Neural cell (in vitro differentiated cells): ENCODE data around the gene CABCOCO1. TPM values are rescaled to one million over a fixed set of nuclear protein-coding genes. Genes with fewer than 3 reads are reported as not detected.

ENCODE experiments used
- H2AFZ ChIP-seq: fragments of 200-600, 300-800 bp; sonication (generic), shearing (Covaris generic); 2 replicates; pipeline ENCODE4 v1.6.0; 2014; ENCODE audit warnings: low read depth, mild to moderate bottlenecking, antibody characterized with exemption, low read length, moderate library complexity
- H3F3A ChIP-seq: fragments of 200-600 bp; shearing (Covaris generic); 2 replicates; pipeline ENCODE4 v1.6.1; 2016; ENCODE audit warnings: mild to moderate bottlenecking, moderate library complexity, mixed read lengths, antibody characterized with exemption, low read length; ENCODE audit not compliant: insufficient read depth, poor library complexity, severe bottlenecking
- H3K27ac ChIP-seq: fragments of 200-600, 300-800 bp; sonication (generic), shearing (Covaris generic); 2 replicates; pipeline ENCODE4 v1.5.1; 2014; ENCODE audit warnings: mild to moderate bottlenecking, low read length, moderate library complexity
- H3K27me3 ChIP-seq: fragments of 300-800, 200-600 bp; sonication (generic), shearing (Covaris generic); 2 replicates; pipeline ENCODE4 v1.6.0; 2014; ENCODE audit warnings: mild to moderate bottlenecking, low read depth, low read length, moderate library complexity; ENCODE audit not compliant: insufficient read depth
- H3K36me3 ChIP-seq: fragments of 300-800, 200-600 bp; sonication (generic), shearing (Covaris generic); 2 replicates; pipeline ENCODE4 v1.5.1; 2014; ENCODE audit warnings: mild to moderate bottlenecking, antibody characterized with exemption, low read length, moderate library complexity; ENCODE audit not compliant: insufficient read depth
- H3K4me2 ChIP-seq: fragments of 300-800, 200-600 bp; sonication (generic), shearing (Covaris generic); 2 replicates; pipeline ENCODE4 v1.6.0; 2014; ENCODE audit warnings: mild to moderate bottlenecking, low read length
- H3K4me3 ChIP-seq: fragments of 300-800, 200-600 bp; sonication (generic), shearing (Covaris generic); 2 replicates; pipeline ENCODE4 v1.5.1; 2014; ENCODE audit warnings: mild to moderate bottlenecking, low read length, moderate library complexity
- H3K79me2 ChIP-seq: fragments of 200-600 bp; shearing (Covaris generic); replicated peaks from 2 replicates; pipeline ENCODE4 v1.6.0; 2014; ENCODE audit warnings: mild to moderate bottlenecking, low read length, moderate library complexity; ENCODE audit not compliant: insufficient read depth
- H3K9ac ChIP-seq: fragments of 300-800, 200-600 bp; sonication (generic), shearing (Covaris generic); 2 replicates; pipeline ENCODE4 v1.6.1; 2016; ENCODE audit warnings: mild to moderate bottlenecking, low read length, mixed read lengths
- H3K9me2 ChIP-seq: fragments of 200-600 bp; shearing (Covaris generic); 2 replicates; pipeline ENCODE4 v1.6.1; 2016; ENCODE audit warnings: mild to moderate bottlenecking, low read length, mixed read lengths; ENCODE audit not compliant: insufficient read depth
- H3K9me3 ChIP-seq: fragments of 200-600, 300-800 bp; sonication (generic), shearing (Covaris generic); 2 replicates; pipeline ENCODE4 v1.6.1; 2016; ENCODE audit warnings: mild to moderate bottlenecking, mixed run types, low read length, moderate library complexity, mixed read lengths
- H4K20me1 ChIP-seq: fragments of 200-600 bp; shearing (Covaris generic); 2 replicates; pipeline ENCODE4 v1.6.1; 2016; ENCODE audit warnings: mild to moderate bottlenecking, mixed run types; ENCODE audit not compliant: insufficient read depth
- CTCF ChIP-seq: fragments of 450-650 bp; IDR thresholded peaks from 2 replicates; pipeline ENCODE4 v1.5.1; 2014; ENCODE audit warnings: antibody characterized with exemption, mild to moderate bottlenecking, moderate library complexity; ENCODE audit not compliant: poor library complexity, severe bottlenecking
- EP300 ChIP-seq: fragments of 450-650 bp; conservative IDR thresholded peaks from 2 replicates; pipeline ENCODE4 v1.6.1; 2014; ENCODE audit warnings: antibody characterized with exemption, mild to moderate bottlenecking, moderate library complexity; ENCODE audit not compliant: poor library complexity, severe bottlenecking
- EZH2 ChIP-seq: fragments of 200-600, 300-800 bp; shearing (Covaris generic), sonication (generic); IDR thresholded peaks from 2 replicates; pipeline ENCODE4 v1.6.1; 2014; ENCODE audit warnings: antibody characterized with exemption, low read length, borderline replicate concordance, mild to moderate bottlenecking; ENCODE audit not compliant: insufficient read depth, poor library complexity, severe bottlenecking
- MXI1 ChIP-seq: fragments of 450-650 bp; conservative IDR thresholded peaks from 2 replicates; pipeline ENCODE4 v1.6.1; 2014; ENCODE audit warnings: antibody characterized with exemption, mild to moderate bottlenecking; ENCODE audit not compliant: poor library complexity, severe bottlenecking
- POLR2AphosphoS5 ChIP-seq: IDR thresholded peaks from 2 replicates; pipeline ENCODE4 v1.6.1; 2012
- RAD21 ChIP-seq: fragments of 450-650 bp; conservative IDR thresholded peaks from 2 replicates; pipeline ENCODE4 v1.6.1; 2014; ENCODE audit warnings: antibody characterized with exemption, mild to moderate bottlenecking, moderate library complexity
- REST ChIP-seq: IDR thresholded peaks from 2 replicates; pipeline ENCODE4 v1.6.1; 2012; ENCODE audit warnings: borderline replicate concordance
- SMC3 ChIP-seq: fragments of 450-650 bp; conservative IDR thresholded peaks from 2 replicates; pipeline ENCODE4 v1.6.1; 2014; ENCODE audit warnings: antibody characterized with exemption, mild to moderate bottlenecking, moderate library complexity; ENCODE audit not compliant: poor library complexity
- TAF1 ChIP-seq: IDR thresholded peaks from 2 replicates; pipeline ENCODE4 v1.6.1; 2012; ENCODE audit warnings: low read depth
- polyA plus RNA-seq: library from polyadenylated mRNA; depleted of rRNA; stranded (reverse); fragments of >200 nt; gene quantifications from 2 replicates; pipeline ENCODE4 v1.2.3, GENCODE V29; 2014

The CABCOCO1 gene
- polyA plus RNA-seq, 1 donor from 2014 or later, result 0.31 TPM

- Histone ChIP-seq H3K4me3 (no peak overlapping the region), H3K9me2 (no peaks in the 10 kb centered on the region), H2AFZ (no peak overlapping the region), H3K9me3 (no peaks in the 10 kb centered on the region), H3K79me2 (no peaks in the 10 kb centered on the region), H3K36me3 (no peaks in the 10 kb centered on the region), H3K9ac (no peak overlapping the region), H4K20me1 (no peaks in the 10 kb centered on the region), H3K27me3 (no peaks in the 10 kb centered on the region), H3K4me2 (no peak overlapping the region), H3F3A (no peaks in the 10 kb centered on the region), H3K27ac (no peak overlapping the region)
- TF ChIP-seq EZH2 (no peak), CTCF (no peak), REST (no peak), POLR2AphosphoS5 (no peak), MXI1 (no peak), SMC3 (no peak), EP300 (no peak), TAF1 (no peak), RAD21 (no peak)
Observed at GRCh38 chr10:61754587-61755550, 92.1 kb downstream of the CABCOCO1 start.

GRCh38 chr10:61757001-61757400, 94.3 kb downstream of the CABCOCO1 start:
- H3K4me2 ChIP-seq, result no peak overlapping the region
- no peaks in the 10 kb centered on the region for H3F3A ChIP-seq
- no peaks in the 10 kb centered on the region for H3K9me2 ChIP-seq
- H2AFZ ChIP-seq, result no peak overlapping the region
- H3K36me3 ChIP-seq, result no peaks in the 10 kb centered on the region
- no peak overlapping the region for H3K9ac ChIP-seq
- no peak overlapping the region for H3K27ac ChIP-seq
- H4K20me1 ChIP-seq, result no peaks in the 10 kb centered on the region
- no peaks in the 10 kb centered on the region for H3K27me3 ChIP-seq
- H3K79me2 ChIP-seq, result no peaks in the 10 kb centered on the region
- no peaks in the 10 kb centered on the region for H3K9me3 ChIP-seq
- no peak overlapping the region for H3K4me3 ChIP-seq
- TF ChIP-seq RAD21 (no peak), EP300 (no peak), EZH2 (no peak), REST (no peak)
